Subcutaneous abdominal adipose tissue (tissue), 5 donors: ENCODE measurements around the gene LAMB4.

ENCODE experiments used
- H3K27ac ChIP-seq: one replicate; pipeline ENCODE4 v1.7.0; 2013; ENCODE audit warnings: low read depth, mild to moderate bottlenecking, inconsistent platforms, low read length, moderate library complexity
- H3K27me3 ChIP-seq, 5 donors: one replicate each; pipeline ENCODE4 v1.7.0; 2013; ENCODE audit warnings: low read length in 5 of 5, inconsistent platforms in 1 of 5; ENCODE audit not compliant: control insufficient read depth in 5 of 5, insufficient read depth in 4 of 5
- H3K36me3 ChIP-seq, 5 donors: one replicate each; pipeline ENCODE4 v1.7.0; 2013; ENCODE audit warnings: low read length in 5 of 5; ENCODE audit not compliant: control insufficient read depth in 5 of 5, insufficient read depth in 5 of 5
- H3K4me1 ChIP-seq, 5 donors: one replicate each; pipeline ENCODE4 v1.7.0; 2013; ENCODE audit warnings: low read length in 5 of 5, mild to moderate bottlenecking in 3 of 5, moderate library complexity in 1 of 5; ENCODE audit not compliant: control insufficient read depth in 5 of 5, insufficient read depth in 5 of 5
- H3K4me3 ChIP-seq, 5 donors: one replicate each; pipeline ENCODE4 v1.7.0; 2013; ENCODE audit warnings: low read length in 5 of 5, low read depth in 1 of 5
- H3K9ac ChIP-seq, 5 donors: one replicate each; pipeline ENCODE4 v1.7.0; 2013; ENCODE audit warnings: low read length in 5 of 5, mild to moderate bottlenecking in 4 of 5, moderate library complexity in 3 of 5
- H3K9me3 ChIP-seq, 5 donors: one replicate each; pipeline ENCODE4 v1.7.0; 2013; ENCODE audit warnings: low read length in 5 of 5; ENCODE audit not compliant: control insufficient read depth in 5 of 5
- donor health status: healthy.
- donor health status: healthy.
- donor health status: healthy.
- donor health status: healthy.
- donor health status: healthy.

LAMB4 gene

DNA sequence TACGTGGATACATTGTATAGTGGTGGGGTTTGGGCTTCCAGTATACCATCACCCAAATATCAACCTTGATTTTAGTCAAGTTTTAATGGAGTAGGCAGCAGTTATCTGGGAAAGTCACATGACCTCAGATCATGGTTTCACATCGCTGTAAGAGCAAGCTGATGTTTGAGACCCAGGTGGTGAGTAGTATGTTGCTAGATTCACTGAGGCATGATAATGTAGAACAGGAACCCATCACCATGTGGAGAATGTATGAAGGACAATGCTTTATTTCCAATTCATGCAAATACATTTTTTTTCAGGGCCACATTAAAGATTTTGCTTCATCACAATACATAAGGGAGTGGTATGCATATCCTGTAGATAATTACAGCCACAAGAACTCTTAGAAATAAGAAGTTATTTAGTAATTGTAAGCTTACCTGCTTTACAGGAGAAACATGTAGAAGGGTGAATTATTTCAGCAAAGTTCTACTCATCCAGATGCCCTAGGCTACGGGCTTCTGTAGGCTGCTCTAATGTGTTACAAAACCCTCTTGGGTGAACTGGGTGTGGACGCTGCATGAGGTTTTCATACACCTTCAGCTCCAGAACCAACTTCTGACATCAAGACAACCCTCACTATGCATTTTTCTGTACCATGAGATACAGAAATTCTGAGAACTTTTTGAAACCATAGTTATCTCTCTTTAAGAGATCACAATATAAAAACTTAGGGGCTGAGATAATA lies 27.6 kb upstream of the LAMB4 start:
- no peak overlapping the region for H3K9ac ChIP-seq
- H3K4me3 ChIP-seq, result no peak overlapping the region
- no peaks in the 10 kb centered on the region for H3K27me3 ChIP-seq
- no peaks in the 10 kb centered on the region for H3K36me3 ChIP-seq
- H3K9me3 ChIP-seq, result no peaks in the 10 kb centered on the region
- H3K27ac ChIP-seq, result no peak overlapping the region
- no peaks in the 10 kb centered on the region for H3K4me1 ChIP-seq

DNA sequence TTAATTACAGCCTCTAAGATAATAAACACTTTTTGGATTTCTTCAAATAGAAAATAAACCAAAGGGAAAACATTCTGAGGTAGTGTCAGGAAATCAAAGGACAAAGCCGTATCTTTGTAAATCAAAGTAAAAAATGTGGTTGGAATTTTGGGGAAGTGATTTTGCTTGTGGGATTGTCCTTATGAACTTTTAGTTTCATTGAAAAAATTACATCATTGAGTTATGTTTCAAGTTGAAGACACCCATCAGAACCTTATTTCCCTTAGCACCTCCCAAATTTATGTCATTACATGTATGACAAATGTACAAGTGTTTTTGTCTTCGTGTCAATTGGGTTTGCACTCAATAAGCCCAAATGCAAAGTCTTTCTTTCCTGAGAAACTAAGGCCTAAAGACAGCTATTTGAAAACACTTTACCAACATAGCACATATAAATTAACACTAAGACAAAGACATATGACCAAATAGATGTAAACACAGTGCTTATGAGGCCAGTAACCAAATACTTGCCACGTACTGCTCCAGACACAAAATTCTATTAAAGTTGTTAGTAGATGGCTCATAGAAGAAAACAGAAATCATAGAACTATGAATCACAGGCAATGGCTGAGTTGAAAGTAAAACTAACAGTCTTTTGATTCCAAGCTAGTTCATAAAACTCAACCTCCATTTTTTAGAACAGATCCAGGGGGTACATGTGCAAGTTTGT lies 26.9 kb upstream of the LAMB4 start:
- Histone ChIP-seq H3K9me3 (no peaks in the 10 kb centered on the region), H3K4me1 (no peaks in the 10 kb centered on the region), H3K4me3 (no peak overlapping the region), H3K36me3 (no peaks in the 10 kb centered on the region), H3K27ac (no peak overlapping the region), H3K27me3 (no peaks in the 10 kb centered on the region), H3K9ac (no peak overlapping the region)

DNA sequence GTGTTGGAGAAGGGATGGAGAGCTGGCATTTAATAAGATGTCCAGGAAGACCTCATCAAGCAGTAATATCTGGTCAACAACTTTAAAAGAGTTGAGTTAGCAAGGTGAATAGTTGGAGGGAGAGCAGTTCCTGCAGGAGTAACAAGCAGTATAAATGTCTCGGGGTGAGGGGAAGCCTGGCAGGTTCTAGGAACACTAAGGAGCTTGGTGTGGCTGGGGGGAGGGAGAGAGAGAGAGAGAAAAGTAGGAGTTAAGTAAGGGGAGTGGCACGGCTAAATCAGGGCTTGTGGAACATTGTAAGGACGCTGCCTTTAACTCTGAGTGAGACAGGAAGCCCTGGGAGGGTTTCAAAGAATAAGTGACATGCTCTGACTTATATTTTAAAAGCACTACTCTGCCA lies 22.0 kb upstream of the LAMB4 start:
- Histone ChIP-seq H3K9me3 (no peaks in the 10 kb centered on the region), H3K9ac (no peak overlapping the region), H3K4me3 (no peak overlapping the region), H3K27ac (no peak overlapping the region), H3K36me3 (no peaks in the 10 kb centered on the region), H3K4me1 (no peaks in the 10 kb centered on the region), H3K27me3 (no peaks in the 10 kb centered on the region)

DNA sequence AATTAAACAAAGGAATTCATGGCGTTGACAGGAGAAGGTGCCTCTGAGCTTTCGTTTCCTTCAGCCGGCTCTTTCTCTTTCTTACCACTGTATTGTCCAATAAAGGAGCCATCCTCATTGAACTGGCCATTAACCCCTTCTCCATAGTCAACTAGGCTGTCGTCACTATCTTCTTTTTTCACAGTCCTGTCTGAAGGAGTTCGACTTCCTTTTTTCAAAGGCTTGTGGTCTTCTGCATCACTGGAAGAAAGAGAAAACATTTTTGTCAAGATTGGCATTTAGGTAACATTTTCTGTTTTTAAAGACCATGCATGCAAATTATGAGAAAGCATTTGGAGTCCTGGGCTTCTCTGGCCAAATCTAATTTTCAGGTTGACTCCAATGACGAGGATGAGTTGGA lies 19.7 kb upstream of the LAMB4 start:
- Histone ChIP-seq H3K9ac (no peak overlapping the region), H3K27ac (no peak overlapping the region), H3K27me3 (no peaks in the 10 kb centered on the region), H3K4me3 (no peak overlapping the region), H3K36me3 (no peaks in the 10 kb centered on the region), H3K9me3 (no peaks in the 10 kb centered on the region), H3K4me1 (peaks cover 3 to 5% (median 5%) of the 10 kb centered on the region in 5 donors)

DNA sequence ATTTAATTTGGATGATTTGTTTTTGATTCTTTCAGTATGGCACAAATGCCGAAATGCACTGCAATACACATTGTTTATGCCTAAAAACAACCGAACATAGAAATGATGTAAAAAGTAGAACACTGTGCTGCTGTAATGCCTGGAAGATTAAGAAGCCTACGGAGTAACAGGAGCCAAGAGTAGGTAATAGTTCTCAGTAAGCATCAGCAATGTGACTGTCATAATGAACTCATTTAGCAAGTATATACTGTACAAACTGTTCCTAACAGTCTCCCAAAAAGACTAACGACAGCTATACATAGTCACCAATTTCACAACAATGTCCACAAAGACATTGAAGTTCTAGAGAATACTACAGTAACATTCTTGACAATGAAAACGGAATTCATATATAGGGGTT lies 19.0 kb upstream of the LAMB4 start:
- Histone ChIP-seq H3K9me3 (no peaks in the 10 kb centered on the region), H3K9ac (no peak overlapping the region), H3K4me1 (peaks cover 3 to 5% (median 5%) of the 10 kb centered on the region in 5 donors), H3K27me3 (no peaks in the 10 kb centered on the region), H3K36me3 (no peaks in the 10 kb centered on the region), H3K4me3 (no peak overlapping the region), H3K27ac (no peak overlapping the region)

DNA sequence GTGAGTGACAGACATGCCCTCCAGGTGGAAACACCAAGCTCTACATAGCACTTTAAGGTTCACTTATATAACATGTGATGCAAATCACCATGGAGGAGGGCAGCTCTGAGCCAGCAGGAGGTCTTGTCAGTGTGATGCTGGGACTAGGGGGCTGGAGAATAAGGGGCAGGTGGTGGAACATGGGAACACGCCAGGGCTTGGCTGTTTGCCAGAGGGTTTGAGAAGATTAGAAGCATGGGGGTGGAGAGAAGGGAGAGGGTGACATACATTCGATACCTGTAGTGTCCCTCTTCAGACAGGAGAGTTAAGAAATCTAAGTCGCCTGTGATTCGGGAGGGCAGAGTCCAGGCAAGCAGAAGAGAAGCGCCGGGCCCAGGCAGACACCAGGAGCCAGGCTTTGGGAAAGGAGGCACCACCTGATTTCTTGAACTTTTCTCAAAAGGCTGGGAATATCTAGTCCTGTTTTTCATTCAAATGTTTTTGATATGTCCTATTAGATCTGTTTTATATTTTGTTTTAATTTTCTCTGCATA lies 16.9 kb upstream of the LAMB4 start:
- Histone ChIP-seq H3K9ac (no peak overlapping the region), H3K4me1 (peaks cover 3 to 5% (median 5%) of the 10 kb centered on the region in 5 donors), H3K36me3 (no peaks in the 10 kb centered on the region), H3K4me3 (no peak overlapping the region), H3K27ac (no peak overlapping the region), H3K9me3 (no peaks in the 10 kb centered on the region), H3K27me3 (no peaks in the 10 kb centered on the region)

DNA sequence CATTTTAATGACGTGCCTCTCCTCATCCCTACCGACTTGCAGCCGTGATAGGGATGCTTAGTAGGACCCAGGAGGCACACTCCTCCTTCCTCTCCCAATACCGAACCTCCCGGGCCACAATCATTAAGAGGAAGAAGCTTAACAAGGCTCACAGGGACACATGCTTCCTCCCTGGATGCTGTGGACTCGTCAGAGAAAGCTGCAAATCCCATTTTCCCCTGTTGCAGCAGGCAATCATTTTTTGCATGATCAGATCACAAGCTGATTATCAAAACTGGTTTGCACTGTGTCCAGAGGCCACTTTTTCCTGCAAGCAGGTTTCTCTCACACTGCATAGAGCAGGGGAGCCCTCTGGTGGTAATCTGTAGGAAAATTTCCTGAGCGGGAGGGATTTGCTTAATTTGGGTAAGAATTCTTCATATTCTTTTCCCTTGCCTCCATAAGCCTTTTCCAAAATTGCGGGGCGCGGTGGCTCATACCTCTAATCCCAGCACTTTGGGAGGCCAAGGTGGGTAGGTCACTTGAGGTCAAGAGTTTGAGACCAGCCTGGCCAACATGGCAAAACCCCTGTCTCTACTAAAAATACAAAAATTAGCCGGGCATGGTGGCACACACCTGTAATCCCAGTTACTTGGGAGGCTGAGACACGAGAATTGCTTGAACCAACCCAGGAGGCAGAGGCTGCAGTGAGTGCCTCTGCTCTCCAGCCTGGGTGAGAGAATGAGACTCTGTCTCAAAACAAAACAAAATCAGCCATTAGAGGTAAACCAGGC lies 16.1 kb upstream of the LAMB4 start:
- H3K4me3 ChIP-seq, result peak overlapping the region; percentile 38 to 73 (median 54)
- no peaks in the 10 kb centered on the region for H3K27me3 ChIP-seq
- peak overlapping the region in 1 of 5 donors; percentile 26 for H3K9ac ChIP-seq
- H3K4me1 ChIP-seq, result peaks cover 3 to 5% (median 5%) of the 10 kb centered on the region in 5 donors
- no peaks in the 10 kb centered on the region for H3K9me3 ChIP-seq
- no peaks in the 10 kb centered on the region for H3K36me3 ChIP-seq
- no peak overlapping the region for H3K27ac ChIP-seq

DNA sequence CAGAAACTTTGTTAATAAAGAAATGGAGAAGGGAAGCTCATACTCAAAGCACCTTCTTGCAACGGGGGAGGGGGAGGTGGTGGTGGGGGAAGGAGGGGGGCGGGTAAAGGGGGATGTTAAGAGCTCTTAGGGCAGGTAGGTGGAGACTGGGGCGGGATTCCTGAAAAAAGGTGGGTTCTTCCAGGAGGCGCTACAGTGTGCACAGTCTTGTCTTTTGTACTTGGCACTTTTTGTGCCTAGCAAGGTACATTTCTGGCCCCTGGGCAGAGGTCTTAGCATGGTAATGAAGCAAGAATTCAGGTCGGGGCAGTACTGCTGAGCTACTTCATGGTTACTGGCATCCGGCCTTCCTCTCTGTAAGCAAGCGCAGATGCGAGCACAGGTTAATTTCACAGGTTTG lies 15.2 kb upstream of the LAMB4 start:
- Histone ChIP-seq H3K4me3 (no peak overlapping the region), H3K36me3 (no peaks in the 10 kb centered on the region), H3K9ac (no peak overlapping the region)

DNA sequence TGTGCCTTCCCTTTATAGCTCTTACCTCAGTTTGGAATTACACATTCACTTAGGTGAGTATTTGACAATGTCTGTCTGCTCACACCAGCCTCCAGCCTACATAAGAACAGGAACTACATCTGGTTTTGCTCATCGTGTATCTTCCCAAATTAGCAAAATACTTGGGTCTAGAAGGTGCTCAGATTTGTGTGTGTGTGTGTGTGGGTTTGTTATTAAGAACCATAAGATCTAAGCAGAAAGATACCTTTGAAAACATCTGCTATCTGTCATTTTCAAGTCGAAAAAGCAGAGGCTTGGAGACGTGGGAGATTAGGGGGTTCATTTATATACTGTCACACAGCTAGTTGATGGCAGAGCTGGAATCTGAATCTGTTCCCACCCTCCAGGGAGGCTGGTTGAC lies 14.8 kb upstream of the LAMB4 start:
- Histone ChIP-seq H3K27me3 (no peaks in the 10 kb centered on the region), H3K36me3 (no peaks in the 10 kb centered on the region), H3K9ac (no peak overlapping the region), H3K9me3 (no peaks in the 10 kb centered on the region), H3K4me1 (peaks cover 3 to 5% (median 5%) of the 10 kb centered on the region in 5 donors), H3K27ac (no peak overlapping the region), H3K4me3 (no peak overlapping the region)

More for the DNA sequence above, 15.2 kb upstream of the LAMB4 start:
- no peaks in the 10 kb centered on the region for H3K9me3 ChIP-seq
- peaks cover 3 to 5% (median 5%) of the 10 kb centered on the region in 5 donors for H3K4me1 ChIP-seq
- no peaks in the 10 kb centered on the region for H3K27me3 ChIP-seq
- H3K27ac ChIP-seq, result no peak overlapping the region
